G401 (cell line): Measurements from ENCODE around the gene EPS8L2. TPM values are rescaled to one million over a fixed set of nuclear protein-coding genes. Genes with fewer than 3 reads are reported as not detected.

Source experiments
- DNase-seq: peaks from one replicate; pipeline ENCODE4 v3.0.0-alpha.2; 2015; ENCODE audit warnings: low spot score
- in situ Hi-C: cut with HindIII; loops from 2 replicates; pipeline ENCODE4 v1.10.0; 2016; ENCODE audit warnings: low sequenced_read_pairs, mixed read lengths
- total RNA-seq: library from RNA; depleted of rRNA; stranded (reverse); fragments of >200 nt; shearing (Covaris generic); gene quantifications from 2 replicates; pipeline ENCODE4 v1.2.3, GENCODE V29; 2014; rRNA removed

Gene EPS8L2
- total RNA-seq: 18.2 and 27.9 TPM in 2 replicates

- in situ Hi-C loops: no loop called here
- no peak for DNase-seq
Measured at GRCh38 chr11:705646-706438, at the start of gene EPS8L2. TSS of gene EPS8L2 (plus strand) at chr11:706231. CDS start at chr11:709408, 3,177 bp downstream.

- no peak for DNase-seq
- in situ Hi-C loops: loop anchor here (25.0 kb wide), 1 partner anchor 106 kb away; no protein-coding TSS in a partner anchor
Measured at GRCh38 chr11:656426-656825, 49.6 kb upstream of the EPS8L2 start.

- in situ Hi-C loops: loop anchor here (25.0 kb wide), 1 partner anchor 105 kb away; no protein-coding TSS in a partner anchor
- DNase-seq: no peak
Measured at GRCh38 chr11:656866-657265, 49.2 kb upstream of the EPS8L2 start.

GRCh38 chr11:657691-658126 is 48.3 kb upstream of the EPS8L2 start:
- no peak for DNase-seq
- in situ Hi-C loops: loop anchor here (25.0 kb wide), 1 partner anchor 105 kb away; no protein-coding TSS in a partner anchor

GRCh38 chr11:659532-660085 is 46.4 kb upstream of the EPS8L2 start:
- DNase-seq: no peak
- in situ Hi-C loops: loop anchor here (25.0 kb wide), 1 partner anchor 103 kb away; no protein-coding TSS in a partner anchor

GRCh38 chr11:660281-660680 is 45.8 kb upstream of the EPS8L2 start:
- in situ Hi-C loops: loop anchor here (25.0 kb wide), 1 partner anchor 102 kb away; no protein-coding TSS in a partner anchor
- DNase-seq: no peak

GRCh38 chr11:660681-661444 is 45.2 kb upstream of the EPS8L2 start:
- in situ Hi-C loops: loop anchor here (25.0 kb wide), 1 partner anchor 101 kb away; no protein-coding TSS in a partner anchor
- DNase-seq: peak; percentile 71

GRCh38 chr11:662689-663274 is 43.2 kb upstream of the EPS8L2 start:
- in situ Hi-C loops: loop anchor here (25.0 kb wide), 1 partner anchor 100 kb away; no protein-coding TSS in a partner anchor
- peak; percentile 61 for DNase-seq

GRCh38 chr11:665062-665703 is 40.8 kb upstream of the EPS8L2 start:
- DNase-seq: no peak
- in situ Hi-C loops: loop anchor here (25.0 kb wide), 1 partner anchor 97 kb away; no protein-coding TSS in a partner anchor

- in situ Hi-C loops: loop anchor here (25.0 kb wide), 1 partner anchor 97 kb away; no protein-coding TSS in a partner anchor
- peak; percentile 91 for DNase-seq
Measured at GRCh38 chr11:665704-666281, 40.2 kb upstream of the EPS8L2 start.

GRCh38 chr11:673866-674265 is 32.2 kb upstream of the EPS8L2 start:
- DNase-seq: peak; percentile 71
- in situ Hi-C loops: loop anchor here (25.0 kb wide), 1 partner anchor 88 kb away; no protein-coding TSS in a partner anchor

GRCh38 chr11:674406-674805 is 31.6 kb upstream of the EPS8L2 start:
- peak; percentile 86 for DNase-seq
- in situ Hi-C loops: loop anchor here (25.0 kb wide), 1 partner anchor 88 kb away; no protein-coding TSS in a partner anchor

- in situ Hi-C loops: no loop called here
- DNase-seq: no peak
Measured at GRCh38 chr11:678297-678696, 27.7 kb upstream of the EPS8L2 start.

- in situ Hi-C loops: no loop called here
- no peak for DNase-seq
Measured at GRCh38 chr11:679271-680207, 26.5 kb upstream of the EPS8L2 start.

GRCh38 chr11:680476-680875 is 25.6 kb upstream of the EPS8L2 start:
- in situ Hi-C loops: no loop called here
- no peak for DNase-seq

- no peak for DNase-seq
- in situ Hi-C loops: no loop called here
Measured at GRCh38 chr11:680970-681369, 25.1 kb upstream of the EPS8L2 start.
